Choroid plexus epithelial cell (primary cell): Measurements from ENCODE around the gene DUOXA1.
"Not testable (repeated sequence)": the region's sequence is repeated elsewhere in the genome, so short reads cannot be mapped to it uniquely, and the experiment has no call there.

Source experiments
- DNase-seq: peaks from one replicate; pipeline ENCODE4 v3.0.0-alpha.2; 2010; ENCODE audit warnings: low read depth
- H3K4me3 ChIP-seq: 2 replicates; pipeline ENCODE4 v1.5.1; 2011; ENCODE audit warnings: low read depth, mild to moderate bottlenecking, control low read depth, low read length, moderate library complexity

Gene DUOXA1

GRCh38 chr15:45073602-45074001 is 56.1 kb downstream of the DUOXA1 start:
- not testable (repeated sequence) for H3K4me3 ChIP-seq, DNase-seq

DNA sequence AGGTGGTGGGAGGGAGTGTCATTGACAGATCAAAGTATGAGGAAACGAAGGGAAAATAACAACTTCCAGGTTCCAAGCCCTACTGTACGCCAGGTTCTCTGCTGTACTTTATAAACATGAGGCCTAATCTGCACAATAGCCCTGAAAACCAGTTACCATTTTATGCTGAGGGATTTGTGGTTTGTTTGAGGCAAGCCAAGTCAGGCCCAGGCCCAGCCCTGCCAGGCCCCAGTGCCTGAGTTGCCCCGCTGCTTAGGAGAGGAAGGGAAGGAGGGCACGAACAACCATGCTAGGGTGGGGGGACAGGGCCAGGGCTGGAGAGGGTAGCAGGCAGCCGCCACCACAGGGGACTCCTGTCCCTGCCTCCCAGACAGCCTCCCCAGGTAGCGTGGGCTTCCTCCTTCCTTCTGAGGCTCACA is 59.7 kb downstream of the DUOXA1 start:
- DNase-seq: not testable (repeated sequence)

More for the DNA sequence above, 59.7 kb downstream of the DUOXA1 start:
- not testable (repeated sequence) for H3K4me3 ChIP-seq
